ENCODE data around the gene CACNB1.

CACNB1 gene

GRCh38 chr17:39236981-39237441 lies 39.5 kb upstream of the CACNB1 start:
- TF ChIP-seq EZH2 (optimal IDR thresholded peaks at IDR 0.05; ENCODE audit: low read depth, low read length) = no peak
- no peak for TF ChIP-seq EZH2phosphoT487 (IDR thresholded peaks at IDR 0.05; ENCODE audit: low read length)
- no peak for TF ChIP-seq CTCF (IDR thresholded peaks at IDR 0.05; ENCODE audit: low read length)
- H3K9me3 ChIP-seq (replicated peaks; ENCODE audit: insufficient read depth, low read length) = no peaks in the 10 kb centered on the region
- H3K4me3 ChIP-seq (ENCODE audit: low read length) = no peak overlapping the region
- H3K9me2 ChIP-seq (replicated peaks; ENCODE audit: insufficient read depth, low read length) = no peaks in the 10 kb centered on the region
- peaks cover 5% of the 10 kb centered on the region; the same call in 1 of the 2 replicates for H3K27me3 ChIP-seq (replicated peaks; ENCODE audit: insufficient read depth, low read length)
- no peaks in the 10 kb centered on the region for H3F3A ChIP-seq (ENCODE audit: insufficient read depth, low read length)
- no peak overlapping the region for H3K4me2 ChIP-seq (ENCODE audit: low read depth, low read length)
- no peak overlapping the region for H3K9ac ChIP-seq (ENCODE audit: low read length)
- H2AFZ ChIP-seq (ENCODE audit: low read length) = no peak overlapping the region
- no peaks in the 10 kb centered on the region for H4K20me1 ChIP-seq (ENCODE audit: insufficient read depth, low read length)
- 0 out of 2 replicates have a peak, but pooled peaks cover 4% of the 10 kb centered on the region for H3K4me1 ChIP-seq (ENCODE audit: low read length)
- H3K36me3 ChIP-seq (replicated peaks; ENCODE audit: insufficient read depth, low read length) = no peaks in the 10 kb centered on the region
- no peak overlapping the region for H3K27ac ChIP-seq (ENCODE audit: low read length)
- DNase-seq = no peak
- no peaks in the 10 kb centered on the region for H3K79me2 ChIP-seq (ENCODE audit: low read length)

- H3K27ac ChIP-seq (ENCODE audit: low read length) = no peak overlapping the region
These were observed 39.0 kb upstream of the CACNB1 start for GRCh38 chr17:39236450-39236927.

GRCh38 chr17:39235555-39236449 lies 38.3 kb upstream of the CACNB1 start:
- Histone ChIP-seq H3F3A (ENCODE audit: insufficient read depth, low read length) (no peaks in the 10 kb centered on the region), H3K4me2 (ENCODE audit: low read depth, low read length) (peak overlapping the region; percentile 16; the same call in 1 of the 2 replicates), H3K79me2 (ENCODE audit: low read length) (no peaks in the 10 kb centered on the region)

More at GRCh38 chr17:39236450-39236927, 39.0 kb upstream of the CACNB1 start:
- Histone ChIP-seq H3K9me3 (replicated peaks; ENCODE audit: insufficient read depth, low read length) (no peaks in the 10 kb centered on the region), H3F3A (ENCODE audit: insufficient read depth, low read length) (no peaks in the 10 kb centered on the region), H3K79me2 (ENCODE audit: low read length) (no peaks in the 10 kb centered on the region), H3K9me2 (replicated peaks; ENCODE audit: insufficient read depth, low read length) (no peaks in the 10 kb centered on the region), H3K4me1 (ENCODE audit: low read length) (0 out of 2 replicates have a peak, but pooled peaks cover 6% of the 10 kb centered on the region), H3K36me3 (replicated peaks; ENCODE audit: insufficient read depth, low read length) (no peaks in the 10 kb centered on the region), H3K4me2 (ENCODE audit: low read depth, low read length) (no peak overlapping the region), H3K9ac (ENCODE audit: low read length) (no peak overlapping the region), H3K27me3 (replicated peaks; ENCODE audit: insufficient read depth, low read length) (peaks cover 5% of the 10 kb centered on the region; the same call in 1 of the 2 replicates), H3K4me3 (ENCODE audit: low read length) (no peak overlapping the region), H4K20me1 (ENCODE audit: insufficient read depth, low read length) (no peaks in the 10 kb centered on the region), H2AFZ (ENCODE audit: low read length) (no peak overlapping the region)
- TF ChIP-seq EZH2 (optimal IDR thresholded peaks at IDR 0.05; ENCODE audit: low read depth, low read length) = no peak
- TF ChIP-seq CTCF (IDR thresholded peaks at IDR 0.05; ENCODE audit: low read length) = no peak
- TF ChIP-seq EZH2phosphoT487 (IDR thresholded peaks at IDR 0.05; ENCODE audit: low read length) = no peak
- no peak for DNase-seq

More at GRCh38 chr17:39235555-39236449, 38.3 kb upstream of the CACNB1 start:
- H3K4me3 ChIP-seq (ENCODE audit: low read length) = no peak overlapping the region
- H3K9me3 ChIP-seq (replicated peaks; ENCODE audit: insufficient read depth, low read length) = no peaks in the 10 kb centered on the region
- H4K20me1 ChIP-seq (ENCODE audit: insufficient read depth, low read length) = no peaks in the 10 kb centered on the region
- H3K4me1 ChIP-seq (ENCODE audit: low read length) = 0 out of 2 replicates have a peak, but pooled peaks cover 7% of the 10 kb centered on the region
- H3K36me3 ChIP-seq (replicated peaks; ENCODE audit: insufficient read depth, low read length) = no peaks in the 10 kb centered on the region
- DNase-seq = peak; percentile 74
- H3K27ac ChIP-seq (ENCODE audit: low read length) = no peak overlapping the region
- 0 out of 2 replicates have a peak overlapping the region, but pooled peaks have one; percentile 14 for H2AFZ ChIP-seq (ENCODE audit: low read length)
- TF ChIP-seq CTCF (IDR thresholded peaks at IDR 0.05; ENCODE audit: low read length) (peak; percentile 98), EZH2 (optimal IDR thresholded peaks at IDR 0.05; ENCODE audit: low read depth, low read length) (no peak)
- H3K9ac ChIP-seq (ENCODE audit: low read length) = no peak overlapping the region
- H3K9me2 ChIP-seq (replicated peaks; ENCODE audit: insufficient read depth, low read length) = no peaks in the 10 kb centered on the region
- peaks cover 5% of the 10 kb centered on the region; the same call in 1 of the 2 replicates for H3K27me3 ChIP-seq (replicated peaks; ENCODE audit: insufficient read depth, low read length)
